DMS53 (cell line): ENCODE data around the gene PSKH1.
A peak's percentile ranks its signal among the peaks of the same experiment; 100 is the strongest.
"Not testable (repeated sequence)": the region's sequence is repeated elsewhere in the genome, so short reads cannot be mapped to it uniquely, and the experiment has no call there.

Source experiments
- DNase-seq: peaks from one replicate; lab custom pipeline; 2025; lab: John Stamatoyannopoulos, UW

The PSKH1 gene

DNA sequence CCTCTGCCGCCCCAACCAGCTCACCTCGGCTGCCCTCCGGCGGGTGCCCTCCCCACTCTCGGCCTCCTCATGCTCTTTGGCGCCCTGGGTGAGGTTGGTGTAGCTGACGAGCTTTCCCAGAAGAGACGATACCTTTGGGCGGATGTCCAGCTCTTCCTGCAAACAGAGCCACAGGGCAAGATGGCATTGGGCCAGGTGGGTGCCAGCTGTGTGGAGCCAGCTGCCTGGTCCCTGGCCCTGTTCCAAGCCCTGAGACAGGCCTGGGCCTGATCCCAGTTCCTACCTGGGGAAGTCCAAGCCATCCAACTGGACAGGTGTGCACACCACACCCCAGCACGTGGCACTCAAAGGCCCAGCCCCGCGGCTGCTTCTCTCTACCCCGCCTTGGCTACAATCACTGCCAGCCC is 68.5 kb downstream of the PSKH1 start:
- peak; percentile 98 for DNase-seq

DNA sequence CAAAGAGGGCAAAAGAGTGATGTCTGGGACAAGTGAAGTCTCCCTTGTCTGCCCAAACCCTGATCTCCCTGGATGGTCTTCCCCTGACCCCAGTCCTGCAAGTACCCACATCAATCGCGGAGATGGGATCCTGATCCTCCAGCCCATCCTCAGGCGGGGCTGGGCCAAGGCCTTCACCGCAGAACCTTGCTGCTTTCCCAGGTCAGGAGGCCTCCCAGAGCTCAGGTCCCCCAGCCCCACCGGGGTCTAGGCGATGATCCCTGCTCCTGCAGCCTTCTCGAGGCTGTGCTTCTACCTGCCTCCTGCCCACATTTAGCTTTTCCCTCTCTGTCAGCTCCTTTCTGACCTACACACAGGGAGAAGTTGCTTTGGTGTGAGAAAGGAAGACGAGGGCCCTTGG is 69.1 kb downstream of the PSKH1 start:
- DNase-seq: no peak

DNA sequence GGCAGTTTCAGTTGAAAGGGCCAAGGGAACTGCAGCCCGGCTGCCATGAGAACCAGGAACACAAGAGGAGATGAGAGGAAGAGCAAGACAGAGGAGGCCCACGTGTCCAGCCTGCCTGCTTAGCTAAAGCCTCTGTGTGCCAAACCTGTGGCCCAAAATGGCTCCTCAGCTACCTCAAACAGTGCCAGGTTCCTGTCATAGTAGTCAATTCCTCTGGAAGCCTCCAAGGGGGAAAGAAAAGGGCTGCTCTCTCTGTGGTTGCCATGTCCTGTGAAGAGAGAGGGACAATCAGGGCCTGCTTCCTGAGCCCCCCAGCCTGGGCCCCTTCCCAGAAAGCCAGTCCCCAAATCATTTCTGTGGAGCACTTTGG is 70.2 kb downstream of the PSKH1 start:
- no peak for DNase-seq

DNA sequence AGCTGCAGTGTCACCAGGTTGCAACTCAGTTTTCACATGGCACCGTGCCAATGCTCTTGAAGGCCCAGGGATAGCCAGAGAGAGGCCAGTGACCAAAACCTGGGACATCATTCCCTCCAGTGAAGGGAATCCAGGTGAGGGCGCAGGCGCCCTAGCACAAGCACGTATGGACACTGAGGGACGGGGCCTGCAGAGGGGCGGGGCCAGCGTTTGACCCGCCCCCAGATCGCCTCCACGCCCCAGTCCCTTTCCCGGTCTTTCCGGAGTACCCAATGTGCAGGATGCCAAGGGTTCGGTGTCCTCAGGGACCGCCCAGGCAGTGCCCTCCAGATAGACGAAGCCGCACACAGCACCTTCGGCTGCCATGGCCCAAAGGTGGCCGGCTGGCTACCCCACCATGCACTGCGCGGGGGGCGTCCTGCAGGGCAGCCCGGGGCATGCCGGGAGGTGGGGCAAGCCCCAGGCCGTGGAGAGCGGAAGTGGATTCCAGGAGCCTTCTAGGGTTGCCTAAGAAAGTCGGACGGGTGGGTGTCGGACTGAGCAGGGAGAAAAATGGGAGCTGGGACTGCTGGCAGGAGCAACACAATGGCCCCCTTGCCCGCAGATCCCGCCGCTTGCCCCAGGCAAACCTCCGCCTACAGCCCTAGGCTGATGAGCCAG is 70.7 kb downstream of the PSKH1 start:
- DNase-seq: peak; percentile 45

DNA sequence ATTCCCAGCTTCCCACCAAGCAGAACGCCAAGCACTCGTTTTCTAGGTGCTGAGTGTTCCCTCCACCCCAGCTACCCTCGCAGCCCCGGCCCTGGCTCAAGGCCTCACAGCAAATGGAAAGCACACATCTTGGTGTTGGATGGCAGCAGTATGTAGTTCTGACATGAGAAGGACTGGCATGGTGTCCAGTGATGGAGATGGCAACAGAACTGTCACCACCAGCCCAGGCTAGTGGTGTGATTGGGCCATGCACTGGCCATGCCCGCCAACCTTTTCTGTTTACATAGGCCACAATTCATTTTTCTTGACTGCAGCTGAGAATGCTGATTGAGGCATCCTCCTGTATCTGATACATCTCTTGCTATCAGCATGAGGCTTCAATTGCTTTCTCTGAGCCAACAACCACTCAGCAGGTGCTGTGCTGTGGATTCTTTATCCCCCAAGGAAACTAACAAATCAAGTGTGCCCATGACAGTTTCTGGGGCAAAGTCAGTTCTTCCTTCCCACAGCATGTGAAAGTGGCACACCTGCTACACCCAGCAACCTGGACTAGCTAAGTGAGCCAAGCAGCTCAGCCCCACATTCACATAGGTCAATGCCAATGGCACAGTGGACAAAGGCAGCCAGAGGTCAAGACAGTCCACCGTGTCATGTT is 71.5 kb downstream of the PSKH1 start:
- no peak for DNase-seq

DNA sequence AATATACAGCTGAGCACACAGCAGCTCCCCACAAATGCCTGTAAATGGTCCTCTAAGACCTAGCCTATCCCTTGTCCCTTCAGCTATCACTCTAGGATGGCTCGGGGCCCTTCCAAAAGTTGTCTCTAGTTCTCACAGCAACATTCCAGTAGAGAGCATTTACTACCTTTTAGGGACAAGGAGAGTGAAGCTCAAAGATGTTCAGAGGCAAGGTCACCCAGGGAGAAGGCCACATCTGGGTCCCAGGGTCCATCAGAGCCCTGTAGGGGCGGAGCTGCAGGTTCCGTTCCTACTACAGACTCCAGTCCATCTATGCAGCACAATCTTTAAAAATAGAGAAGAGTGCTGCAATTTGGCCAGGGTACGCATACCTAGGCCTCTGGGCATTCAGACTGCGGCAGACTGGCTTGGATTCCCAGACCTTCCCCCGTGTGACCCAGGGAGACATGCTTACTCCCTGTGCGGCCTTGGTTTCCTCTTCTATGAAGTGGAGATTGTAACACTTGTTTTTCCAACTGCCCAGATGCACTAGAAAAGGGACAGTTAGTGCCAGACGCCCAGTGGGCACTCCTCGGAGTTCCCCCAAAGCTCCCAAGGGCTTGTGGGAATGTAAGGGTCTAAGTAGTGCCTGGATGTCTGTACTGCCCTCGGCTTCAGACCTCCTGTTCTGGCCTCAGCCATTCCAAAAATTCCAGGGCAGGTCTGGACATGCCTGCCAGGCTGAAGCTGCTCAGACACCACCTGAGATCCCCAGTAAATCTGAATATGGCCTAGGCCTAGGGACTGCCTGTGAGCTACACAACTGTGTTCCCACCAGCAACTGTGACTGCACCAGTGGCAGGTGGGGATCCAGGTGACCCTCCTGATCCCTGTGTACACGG is 72.9 kb downstream of the PSKH1 start:
- DNase-seq: no peak

DNA sequence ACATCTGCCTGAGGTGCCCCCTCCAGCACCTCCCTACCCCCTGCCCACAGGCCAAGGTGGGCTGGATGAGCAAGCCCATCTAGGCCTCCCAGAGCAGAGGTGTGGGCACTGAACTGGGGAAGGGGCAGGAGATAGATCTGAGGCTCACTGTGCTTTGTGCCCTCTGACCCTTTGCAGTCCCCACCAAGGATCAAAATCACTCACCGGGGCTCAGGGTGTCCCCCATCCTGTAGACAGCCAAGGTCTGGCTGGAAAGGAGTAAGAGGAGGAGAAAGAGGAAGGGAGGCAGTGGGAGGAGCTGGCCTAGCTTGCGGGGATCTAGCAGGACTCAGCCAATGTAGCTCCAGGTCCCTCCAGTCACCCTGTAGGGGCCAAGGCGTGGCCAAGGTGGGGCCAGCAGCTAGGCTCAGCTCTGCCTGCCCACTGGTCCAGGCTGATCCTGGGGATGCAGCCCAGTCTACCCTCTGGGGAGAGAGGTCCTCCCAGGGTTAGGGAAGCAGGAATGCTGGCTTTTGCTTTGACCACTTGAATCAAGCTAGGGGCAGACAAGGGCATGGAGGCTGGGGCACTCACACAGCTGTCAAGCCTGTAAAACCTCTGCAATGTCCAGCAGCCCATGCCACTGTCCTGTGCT is 73.6 kb downstream of the PSKH1 start:
- no peak for DNase-seq

DNA sequence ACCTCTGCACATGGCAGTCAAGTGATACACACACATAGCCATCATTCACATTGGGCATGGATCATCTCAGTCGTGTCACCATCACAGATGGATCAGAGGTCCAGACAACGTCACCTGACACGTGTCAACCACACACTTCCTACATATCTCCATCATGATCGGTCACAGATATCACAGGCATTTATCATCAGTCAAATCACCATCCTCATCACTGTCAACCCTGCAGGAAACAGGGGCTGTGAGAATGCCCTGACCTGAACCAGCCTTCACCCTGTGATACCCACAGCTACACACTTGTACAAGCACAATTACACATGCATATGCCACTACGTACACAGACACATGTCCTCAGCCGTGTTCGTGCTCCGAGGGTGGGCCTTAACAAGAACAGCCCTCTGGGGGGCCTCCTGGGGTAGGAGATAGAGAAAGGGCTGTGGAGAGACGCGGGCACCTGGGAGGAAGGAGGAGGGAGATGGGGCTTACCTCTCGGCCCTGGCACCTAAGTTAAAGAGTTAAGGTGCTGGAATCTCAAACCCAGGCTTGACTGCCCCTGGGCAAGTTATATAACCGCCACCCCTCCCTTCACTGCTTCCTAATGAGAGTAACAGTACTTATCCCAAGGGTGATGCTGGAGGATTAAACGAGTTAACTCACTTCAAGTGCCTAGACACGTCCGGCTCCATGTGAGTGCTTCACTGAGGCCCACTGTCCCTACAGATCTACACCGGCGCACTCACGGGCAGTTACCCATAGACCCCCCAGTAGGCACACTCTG is 74.3 kb downstream of the PSKH1 start:
- DNase-seq: no peak

DNA sequence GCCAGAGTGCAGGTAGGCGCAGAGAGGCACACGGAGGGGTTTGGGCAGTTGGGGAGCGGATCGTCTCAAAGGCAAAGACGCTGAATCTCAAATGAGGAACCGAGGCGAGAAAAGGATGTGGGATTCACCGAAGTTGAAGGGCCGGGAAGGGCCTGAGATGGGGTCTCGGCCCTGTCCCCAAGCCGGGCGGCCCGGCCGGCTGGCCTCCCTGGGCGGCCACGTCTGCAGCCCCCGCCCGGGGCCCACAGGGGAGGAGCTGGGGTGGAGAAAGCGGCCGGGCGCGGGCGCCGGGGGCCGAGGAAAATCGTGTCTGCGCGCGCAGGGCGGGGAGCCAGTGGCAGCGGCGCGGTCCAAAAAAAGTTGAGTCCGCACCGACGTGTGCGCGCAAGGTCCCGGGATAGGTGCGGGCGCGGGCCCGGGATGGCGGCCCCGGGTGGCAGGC is 74.9 kb downstream of the PSKH1 start:
- DNase-seq: peak; percentile 53

DNA sequence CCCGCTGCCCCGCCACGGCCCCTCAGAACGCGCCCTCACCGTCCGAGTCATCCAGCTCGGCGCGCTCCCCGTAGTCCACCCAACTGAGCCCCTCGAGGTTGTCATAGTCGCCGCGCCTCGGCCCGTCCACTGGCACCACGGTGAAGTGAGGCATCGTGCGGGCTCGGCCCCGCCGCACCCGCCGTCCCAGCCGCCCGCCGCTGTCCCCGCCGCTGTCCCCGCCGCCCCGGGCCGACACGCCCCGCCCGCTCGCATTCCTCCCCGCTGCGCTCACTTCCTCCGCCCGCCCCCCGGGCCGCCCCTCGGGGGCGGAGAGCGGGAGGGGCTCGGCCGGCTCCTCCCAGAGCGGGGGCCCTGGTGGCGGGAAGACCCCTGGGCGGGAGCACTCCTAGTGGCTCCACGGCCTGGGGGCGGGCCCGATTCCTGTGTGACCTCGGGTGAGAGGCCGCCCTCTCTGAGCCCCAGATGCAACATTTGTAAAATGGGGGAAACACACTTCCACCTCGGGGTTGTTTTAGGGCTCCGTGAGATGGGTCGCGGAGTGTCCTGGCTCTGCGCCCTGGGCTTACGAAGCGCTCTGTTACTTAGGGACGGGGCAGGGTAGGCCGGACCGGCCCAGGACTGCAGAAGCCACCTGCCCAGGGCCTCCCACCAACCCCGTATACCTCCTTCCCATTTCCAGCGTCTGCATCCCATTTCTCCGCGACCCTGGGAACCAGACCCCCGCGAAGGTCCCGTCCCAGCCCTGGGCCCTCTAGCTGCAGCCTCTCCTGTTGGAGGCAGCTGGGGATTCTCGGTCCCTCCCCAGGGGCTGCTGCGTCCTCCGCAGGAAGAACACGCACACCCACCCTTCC is 75.6 kb downstream of the PSKH1 start, which contains the start of gene SLC12A4:
Gene SLC12A4, minus strand, starts transcription at position 238 of the 854 bp plus-strand sequence. Its CDS starts 84 bp downstream, at position 154.
- DNase-seq: peak; percentile 77

DNA sequence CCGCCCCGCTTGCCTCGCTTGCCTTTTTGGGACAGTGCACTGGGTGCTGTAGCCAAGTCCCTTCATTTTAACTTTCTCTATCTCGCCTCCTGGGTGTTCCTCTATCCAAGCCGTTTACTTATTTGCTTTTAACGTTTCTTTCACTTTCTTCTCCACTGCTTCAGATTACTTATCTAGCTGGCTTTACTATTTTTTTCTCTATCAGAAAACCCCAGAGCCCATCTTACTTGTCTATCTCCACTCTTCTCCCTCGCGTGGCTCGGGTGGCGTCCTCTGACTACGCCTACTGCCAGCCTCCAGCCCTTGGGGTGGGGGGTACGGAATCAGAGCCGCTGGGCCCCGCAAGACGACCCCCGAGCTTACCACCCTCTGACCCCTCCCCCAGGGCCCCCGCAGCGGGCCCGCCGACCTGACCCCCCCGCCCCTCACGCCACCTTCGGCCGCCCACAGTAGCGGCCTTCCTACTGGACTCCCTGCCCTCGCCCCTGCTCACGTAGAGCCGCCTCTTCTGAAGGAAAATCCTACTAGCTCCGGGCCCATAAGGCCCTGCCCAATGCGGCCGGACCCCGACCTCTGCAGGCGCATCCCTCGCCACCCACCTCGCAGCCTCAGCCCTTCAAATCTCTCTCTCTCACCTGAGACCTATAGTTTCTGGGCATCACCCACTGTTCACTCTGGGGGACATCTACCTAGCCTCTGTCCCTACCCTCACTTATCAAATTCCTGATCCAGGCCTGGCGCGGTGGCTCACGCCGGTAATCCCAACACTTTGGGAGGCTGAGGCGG is 76.4 kb downstream of the PSKH1 start:
- peak; percentile 41 for DNase-seq

DNA sequence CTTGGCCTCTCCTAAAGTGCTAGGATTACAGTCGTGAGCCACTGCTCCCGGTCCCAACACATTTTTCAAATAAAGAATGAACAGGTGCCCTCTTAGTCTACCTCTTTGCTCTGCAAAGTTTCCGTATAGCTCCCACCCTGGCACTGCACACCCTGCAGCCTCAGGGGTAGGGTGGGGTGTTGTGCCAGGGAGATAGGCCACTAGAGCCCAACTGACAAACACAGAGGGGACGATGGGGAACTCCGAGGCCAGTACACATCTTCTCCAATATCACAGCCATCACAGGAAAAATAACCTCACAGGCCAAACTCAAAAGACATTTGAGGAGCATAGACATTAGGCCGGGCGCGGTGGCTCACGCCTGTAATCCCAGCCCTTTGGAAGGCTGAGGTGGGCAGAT is 78.1 kb downstream of the PSKH1 start:
- no peak for DNase-seq

DNA sequence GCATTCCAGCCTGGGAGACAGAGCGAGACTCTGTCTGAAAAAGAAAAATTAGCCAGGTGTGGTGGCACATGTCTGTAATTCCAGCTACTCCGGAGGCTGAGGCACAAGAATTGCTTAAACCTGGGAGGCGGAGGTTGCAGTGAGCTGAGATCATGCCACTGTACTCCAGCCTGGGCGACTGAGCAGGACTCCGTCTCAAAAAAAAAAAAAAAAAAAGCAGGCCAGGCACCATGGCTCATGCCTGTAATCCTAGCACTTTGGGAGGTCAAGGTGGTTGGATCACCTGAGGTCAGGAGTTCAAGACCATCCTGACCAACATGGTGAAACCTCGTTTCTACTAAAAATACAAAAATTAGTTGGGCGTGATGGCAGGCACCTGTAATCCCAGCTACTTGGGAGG is 79.2 kb downstream of the PSKH1 start:
- DNase-seq: not testable (repeated sequence)

DNA sequence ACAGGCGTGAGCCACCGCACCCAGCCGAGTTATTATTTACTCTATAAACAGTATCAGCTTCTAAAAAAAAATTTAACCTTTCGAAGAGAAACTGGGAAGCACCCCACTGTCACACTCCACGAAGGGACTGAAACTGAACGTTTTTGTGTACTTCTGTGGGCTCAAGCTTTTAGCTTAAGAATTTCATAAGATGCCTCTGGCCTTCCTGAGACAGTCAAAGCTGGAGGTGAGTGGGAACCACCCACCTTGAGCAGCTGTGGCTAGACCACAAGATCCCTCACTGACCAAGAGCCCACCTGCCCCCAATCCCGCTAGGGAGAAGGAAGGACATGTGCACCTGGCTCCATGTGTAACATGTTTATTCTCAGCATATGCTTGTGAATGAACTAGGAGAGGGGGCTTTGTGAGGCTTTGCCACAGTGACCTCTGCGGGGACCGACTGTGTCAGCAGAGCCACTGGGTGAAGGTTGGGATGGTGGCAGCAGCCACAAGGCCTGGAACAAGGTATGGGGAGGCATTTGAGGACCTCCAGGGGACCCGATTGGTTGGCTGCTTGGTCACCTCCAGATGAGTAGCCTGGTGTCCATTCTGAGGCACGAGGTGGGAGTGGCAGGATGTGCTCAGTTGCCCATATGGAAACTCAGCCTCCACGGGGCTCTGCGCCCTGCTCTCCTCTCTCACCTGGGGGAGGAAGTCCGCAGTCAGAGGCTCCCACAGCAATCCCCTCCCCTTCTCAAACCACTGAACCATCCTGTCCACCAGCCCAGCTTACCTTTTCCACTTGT is 82.5 kb downstream of the PSKH1 start:
- no peak for DNase-seq

DNA sequence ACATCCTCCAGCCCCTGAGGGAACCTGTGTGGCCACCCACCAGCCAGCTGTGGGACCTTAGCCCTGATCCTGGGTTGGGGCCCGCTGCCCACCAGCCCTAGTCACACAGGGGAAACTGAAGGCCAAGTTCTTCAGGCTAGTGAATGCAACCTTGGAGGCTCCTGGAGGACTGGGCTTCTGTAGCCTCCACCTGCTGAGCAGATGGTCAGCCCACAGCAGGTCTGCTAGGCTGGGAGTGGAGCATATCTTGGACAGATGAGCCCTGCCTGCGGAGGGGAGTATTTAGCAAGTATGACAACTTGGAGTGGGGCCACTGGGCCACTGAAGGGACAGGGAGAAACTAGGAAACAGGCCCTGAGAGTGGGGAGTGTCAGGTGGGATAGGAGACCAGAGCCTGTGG is 83.2 kb downstream of the PSKH1 start:
- no peak for DNase-seq

DNA sequence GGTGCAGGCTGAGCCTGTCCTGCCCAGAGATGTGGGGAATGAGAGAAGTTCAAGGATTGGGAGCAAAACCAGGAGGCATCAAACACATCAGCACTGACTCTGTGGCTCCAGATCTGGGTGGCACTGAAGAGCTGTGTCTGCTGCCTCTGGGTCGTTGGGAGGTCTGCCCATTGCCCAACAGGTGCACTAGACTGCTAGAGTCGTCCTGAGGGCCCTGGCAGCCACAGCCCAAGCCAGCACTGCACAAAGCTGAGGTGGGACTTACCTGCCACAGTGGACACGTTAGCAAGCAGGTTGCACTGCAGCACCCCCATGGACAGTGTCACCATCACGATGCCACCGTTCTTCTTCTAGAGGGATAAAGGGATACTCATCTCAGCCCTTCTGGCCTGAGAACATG is 84.0 kb downstream of the PSKH1 start:
- no peak for DNase-seq

DNA sequence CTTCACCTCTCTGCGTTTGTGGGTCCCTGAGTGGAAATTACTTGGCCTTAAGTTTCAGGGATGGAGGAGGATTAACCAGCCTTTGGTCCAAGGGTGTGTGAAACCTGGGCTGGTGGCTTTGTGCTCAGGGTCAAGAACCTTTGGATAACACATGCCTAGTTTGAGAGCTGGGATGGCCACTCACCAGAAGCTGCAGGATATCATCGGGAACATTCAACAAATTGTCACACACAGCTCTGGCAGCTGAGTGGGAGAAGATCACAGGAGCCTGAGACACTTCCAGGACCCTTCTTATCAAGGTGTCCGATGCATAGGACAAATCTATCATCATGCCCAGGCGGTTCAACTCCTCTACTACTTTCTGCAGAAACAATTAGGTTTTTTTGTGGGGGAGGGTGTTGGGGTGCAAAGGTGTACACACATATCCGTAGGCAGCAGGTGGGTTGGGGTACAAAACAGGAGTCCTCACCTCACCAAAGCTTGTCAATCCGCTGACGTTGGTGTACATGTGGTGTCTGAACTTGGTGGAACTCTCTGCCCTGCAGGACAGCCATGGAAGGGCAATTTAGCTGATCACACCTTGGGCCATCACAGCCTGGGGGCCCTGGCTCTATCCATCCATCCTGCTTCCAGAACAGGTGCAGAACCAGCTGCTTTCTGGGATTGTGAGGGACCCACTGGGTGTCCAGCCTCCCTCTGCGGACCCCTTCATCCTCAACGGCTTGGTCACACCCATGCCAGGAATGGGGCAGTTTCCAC is 84.6 kb downstream of the PSKH1 start:
- no peak for DNase-seq
